ENCODE data around the gene ALPP. TPM values are rescaled to one million over a fixed set of nuclear protein-coding genes. Genes with fewer than 3 reads are reported as not detected.
A peak's percentile ranks its signal among the peaks of the same experiment; 100 is the strongest.

Gene ALPP
- total RNA-seq, 1 donor, result not detected

DNA sequence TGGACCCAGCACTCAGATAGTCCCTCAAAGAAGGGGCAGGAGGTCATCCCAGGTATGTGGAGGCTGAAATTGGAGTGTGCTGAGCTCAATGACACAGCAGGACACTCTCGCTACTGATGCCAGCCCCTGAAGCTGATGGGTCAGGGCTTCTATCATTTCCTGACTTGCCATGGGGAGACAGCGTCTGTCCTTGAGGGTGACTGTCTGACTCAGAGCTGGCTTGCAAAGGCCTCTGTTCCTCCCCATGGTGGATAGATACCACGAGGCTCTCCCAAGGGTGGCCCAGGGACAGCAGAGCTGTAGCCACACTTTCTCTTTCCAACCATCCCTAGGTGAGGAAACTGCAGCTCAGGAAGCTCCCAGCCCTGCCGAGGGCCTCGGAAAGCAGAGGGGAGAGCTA lies 38.9 kb downstream of the ALPP start:
- TF ChIP-seq, protein P1, sequence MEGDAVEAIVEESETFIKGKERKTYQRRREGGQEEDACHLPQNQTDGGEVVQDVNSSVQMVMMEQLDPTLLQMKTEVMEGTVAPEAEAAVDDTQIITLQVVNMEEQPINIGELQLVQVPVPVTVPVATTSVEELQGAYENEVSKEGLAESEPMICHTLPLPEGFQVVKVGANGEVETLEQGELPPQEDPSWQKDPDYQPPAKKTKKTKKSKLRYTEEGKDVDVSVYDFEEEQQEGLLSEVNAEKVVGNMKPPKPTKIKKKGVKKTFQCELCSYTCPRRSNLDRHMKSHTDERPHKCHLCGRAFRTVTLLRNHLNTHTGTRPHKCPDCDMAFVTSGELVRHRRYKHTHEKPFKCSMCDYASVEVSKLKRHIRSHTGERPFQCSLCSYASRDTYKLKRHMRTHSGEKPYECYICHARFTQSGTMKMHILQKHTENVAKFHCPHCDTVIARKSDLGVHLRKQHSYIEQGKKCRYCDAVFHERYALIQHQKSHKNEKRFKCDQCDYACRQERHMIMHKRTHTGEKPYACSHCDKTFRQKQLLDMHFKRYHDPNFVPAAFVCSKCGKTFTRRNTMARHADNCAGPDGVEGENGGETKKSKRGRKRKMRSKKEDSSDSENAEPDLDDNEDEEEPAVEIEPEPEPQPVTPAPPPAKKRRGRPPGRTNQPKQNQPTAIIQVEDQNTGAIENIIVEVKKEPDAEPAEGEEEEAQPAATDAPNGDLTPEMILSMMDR (IDR thresholded peaks at IDR 0.05; ENCODE audit: insufficient read depth, low read depth, low read length), result no peak
- no peak for DNase-seq (ENCODE audit: low read depth)
- H3K4me3 ChIP-seq (ENCODE audit: low read depth, low read length), result no peak overlapping the region

- no peak for DNase-seq (ENCODE audit: low read depth)
- TF ChIP-seq, protein P1 (IDR thresholded peaks at IDR 0.05; ENCODE audit: insufficient read depth, low read depth, low read length), result no peak
- H3K4me3 ChIP-seq (ENCODE audit: low read depth, low read length), result no peak overlapping the region
Measured at GRCh38 chr2:232418056-232418455, 39.5 kb downstream of the ALPP start.

DNA sequence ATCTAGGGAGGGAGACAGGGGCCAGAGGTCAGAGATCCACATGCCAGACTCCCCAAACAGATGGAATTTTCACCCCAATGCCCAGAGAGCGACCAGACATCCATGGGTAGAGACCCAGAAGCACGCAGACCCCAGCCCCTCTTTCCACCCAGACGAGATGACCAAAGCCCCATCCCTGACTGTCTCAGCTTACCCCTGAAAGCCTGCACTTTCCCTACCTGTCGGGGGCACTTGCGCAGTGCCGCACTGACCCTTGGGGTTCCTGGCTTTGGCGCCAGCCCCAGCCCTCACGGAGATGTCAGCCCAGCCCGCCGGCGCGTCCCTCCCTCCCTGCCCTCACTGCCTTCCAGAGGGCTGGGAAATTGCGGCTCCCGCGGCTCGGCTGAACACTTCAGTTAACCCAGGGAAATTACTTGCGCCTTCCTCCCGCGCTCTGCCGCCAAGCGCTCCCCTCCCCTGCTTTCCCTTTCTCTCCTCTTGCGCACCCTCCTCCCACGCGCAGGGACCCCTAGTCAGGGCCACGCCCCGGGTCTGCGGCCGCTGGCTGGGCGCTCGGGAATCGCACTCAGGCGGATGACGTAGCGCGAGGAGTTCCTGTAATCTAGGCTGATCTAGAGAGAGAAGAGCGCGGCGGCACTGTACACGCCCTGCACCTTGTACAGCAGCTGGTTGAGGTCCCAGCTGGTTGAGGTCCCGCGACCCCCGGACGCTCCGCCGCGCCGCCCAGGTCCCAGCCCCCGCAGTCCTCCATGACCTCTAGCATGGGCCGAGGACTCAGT lies 40.1 kb downstream of the ALPP start:
- DNase-seq (ENCODE audit: low read depth), result peak; percentile 53
- peak overlapping the region; percentile 43 for H3K4me3 ChIP-seq (ENCODE audit: low read depth, low read length)
- TF ChIP-seq, protein P1 (IDR thresholded peaks at IDR 0.05; ENCODE audit: insufficient read depth, low read depth, low read length), result no peak

DNA sequence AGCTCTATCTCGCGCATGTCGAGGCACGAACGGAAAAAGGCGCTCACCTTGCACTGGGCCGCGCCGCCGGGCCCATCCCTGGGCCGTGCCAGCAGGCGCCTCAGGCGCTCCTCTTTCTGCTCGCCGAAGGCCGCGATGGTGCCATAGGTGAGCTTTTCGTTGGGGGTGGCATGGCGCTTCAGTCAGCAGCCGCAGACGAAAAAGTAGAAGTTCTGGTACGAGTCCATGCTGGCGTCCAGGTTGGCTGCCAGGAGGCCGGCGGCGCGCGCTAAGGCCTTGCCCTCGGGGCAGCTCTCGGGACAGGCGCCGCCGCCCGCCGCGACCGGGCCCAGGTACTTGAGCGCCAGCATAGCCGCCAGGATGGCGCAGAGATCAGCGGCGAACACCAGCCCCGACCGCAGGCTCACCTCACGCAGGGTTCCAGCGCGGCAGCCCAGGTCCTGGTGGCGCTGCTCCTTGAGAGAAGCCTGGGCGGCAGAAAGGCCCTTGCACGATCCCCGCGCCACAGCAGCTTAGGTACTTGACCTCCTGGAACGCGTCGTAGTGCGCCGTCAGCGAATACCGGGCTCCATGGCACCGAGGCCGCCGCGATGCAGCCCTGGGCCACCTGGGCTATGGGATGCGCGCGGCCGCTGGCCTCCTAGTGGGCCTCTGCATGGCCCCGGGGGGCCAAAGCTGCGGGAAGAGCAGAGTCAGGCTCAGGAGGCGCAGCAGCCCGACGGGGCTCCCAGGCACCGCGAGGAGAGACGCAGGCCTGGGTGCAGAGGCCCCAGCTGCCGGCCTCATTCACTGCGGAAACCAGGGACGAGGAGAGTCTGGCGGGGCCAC lies 40.9 kb downstream of the ALPP start:
- TF ChIP-seq, protein P1 (IDR thresholded peaks at IDR 0.05; ENCODE audit: insufficient read depth, low read depth, low read length), result no peak
- H3K4me3 ChIP-seq (ENCODE audit: low read depth, low read length), result peak overlapping the region; percentile 43
- no peak for DNase-seq (ENCODE audit: low read depth)

- TF ChIP-seq, protein P1 (IDR thresholded peaks at IDR 0.05; ENCODE audit: insufficient read depth, low read depth, low read length), result no peak
- no peak overlapping the region for H3K4me3 ChIP-seq (ENCODE audit: low read depth, low read length)
- DNase-seq (ENCODE audit: low read depth), result no peak
Measured at GRCh38 chr2:232420073-232420454, 41.5 kb downstream of the ALPP start.

DNA sequence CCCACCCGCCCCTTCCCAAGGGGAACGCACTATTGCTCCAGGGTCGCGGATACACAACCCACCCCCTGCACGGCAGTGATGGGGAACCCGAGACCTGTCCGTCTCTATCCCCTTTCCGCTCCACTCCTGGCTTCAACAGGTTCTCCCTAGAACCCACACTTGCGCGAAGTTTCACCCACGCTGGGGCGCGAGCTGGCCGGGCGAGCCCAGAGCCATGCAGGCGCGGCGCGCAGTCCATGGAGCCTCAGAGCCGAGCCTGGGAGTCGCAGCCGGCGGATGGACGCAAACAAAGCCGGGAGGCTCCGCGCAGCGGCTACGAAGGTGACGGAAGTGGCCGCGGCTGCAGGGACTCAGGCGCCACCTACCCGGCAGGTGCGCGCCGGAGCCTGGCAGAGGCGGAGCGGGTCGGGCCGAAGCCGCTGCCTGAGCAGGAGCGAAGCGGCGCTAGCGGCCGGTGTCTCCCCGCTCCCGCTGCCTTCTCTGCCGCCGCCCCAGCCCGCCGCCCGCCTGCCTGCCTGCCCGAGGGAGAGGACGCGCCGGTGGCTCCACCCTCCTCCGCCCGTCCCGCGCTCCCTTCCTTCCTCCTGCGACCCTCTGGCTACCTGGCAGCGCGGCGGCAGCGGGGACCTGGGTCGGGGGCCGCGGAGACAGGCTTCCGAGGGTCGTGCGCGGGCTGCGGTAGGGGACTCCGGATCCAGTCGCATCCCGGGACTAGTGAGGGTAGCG lies 42.1 kb downstream of the ALPP start:
- H3K4me3 ChIP-seq (ENCODE audit: low read depth, low read length), result no peak overlapping the region
- peak; percentile 16 for DNase-seq (ENCODE audit: low read depth)
- TF ChIP-seq, protein P1 (IDR thresholded peaks at IDR 0.05; ENCODE audit: insufficient read depth, low read depth, low read length), result no peak

All from fibroblast of villous mesenchyme (primary cell).